HG03442 (cell line): Measurements from ENCODE around the gene STX17.

ENCODE experiments used
- ATAC-seq: cut with Tn5 transposase; IDR thresholded peaks from one replicate; pipeline ENCODE4 v1.9.1; 2021; ENCODE audit warnings: mild to moderate bottlenecking, moderate library complexity; ENCODE audit not compliant: unreplicated experiment

STX17 gene

GRCh38 chr9:99905833-99906402 is 536 bp upstream of the STX17 start:
- no peak for ATAC-seq

GRCh38 chr9:99907208-99907532 is 716 bp downstream of the STX17 start:
- ATAC-seq, result no peak

GRCh38 chr9:99911600-99911999 is 5.1 kb downstream of the STX17 start:
- no peak for ATAC-seq

GRCh38 chr9:99916650-99917049 is 10.2 kb downstream of the STX17 start:
- ATAC-seq, result no peak

- no peak for ATAC-seq
These were observed 11.7 kb downstream of the STX17 start for GRCh38 chr9:99918134-99918533.

- ATAC-seq, result no peak
These were observed 13.5 kb downstream of the STX17 start for GRCh38 chr9:99919930-99920329.

- no peak for ATAC-seq
These were observed 15.6 kb downstream of the STX17 start for GRCh38 chr9:99921875-99922710.

GRCh38 chr9:99922711-99923030 is 16.2 kb downstream of the STX17 start:
- ATAC-seq, result no peak

- no peak for ATAC-seq
These were observed 19.1 kb downstream of the STX17 start for GRCh38 chr9:99925541-99925940.

- no peak for ATAC-seq
These were observed 23.2 kb downstream of the STX17 start for GRCh38 chr9:99929652-99930051.

- ATAC-seq, result no peak
These were observed 24.8 kb downstream of the STX17 start for GRCh38 chr9:99931155-99931840.

GRCh38 chr9:99936947-99937587 is 30.6 kb downstream of the STX17 start:
- ATAC-seq, result no peak

- ATAC-seq, result no peak
These were observed 40.9 kb downstream of the STX17 start for GRCh38 chr9:99947395-99947794.

GRCh38 chr9:99948482-99948881 is 42.0 kb downstream of the STX17 start:
- no peak for ATAC-seq

- ATAC-seq, result no peak
These were observed 42.4 kb downstream of the STX17 start for GRCh38 chr9:99948896-99949295.

GRCh38 chr9:99953861-99954507 is 47.5 kb downstream of the STX17 start:
- ATAC-seq, result no peak

- peak; percentile 85 for ATAC-seq
These were observed 48.4 kb downstream of the STX17 start for GRCh38 chr9:99954819-99955218.

- no peak for ATAC-seq
These were observed 49.2 kb downstream of the STX17 start for GRCh38 chr9:99955606-99956005.

- no peak for ATAC-seq
These were observed 56.3 kb downstream of the STX17 start for GRCh38 chr9:99962680-99963261.

GRCh38 chr9:99964336-99964735 is 57.9 kb downstream of the STX17 start:
- ATAC-seq, result no peak

GRCh38 chr9:99966001-99966400 is 59.5 kb downstream of the STX17 start:
- ATAC-seq, result no peak
